ENCODE results near the gene DDA1. TPM values are rescaled to one million over a fixed set of nuclear protein-coding genes. Genes with fewer than 3 reads are reported as not detected.
A peak's percentile ranks its signal among the peaks of the same experiment; 100 is the strongest.

DDA1 gene
- total and polyA plus RNA-seq, 9 of the 15 experiments (the other 6 are each of a cell fraction or from before 2014, with no cell fraction given), result 1.4 to 83.8 (median 33.8) TPM

DNA sequence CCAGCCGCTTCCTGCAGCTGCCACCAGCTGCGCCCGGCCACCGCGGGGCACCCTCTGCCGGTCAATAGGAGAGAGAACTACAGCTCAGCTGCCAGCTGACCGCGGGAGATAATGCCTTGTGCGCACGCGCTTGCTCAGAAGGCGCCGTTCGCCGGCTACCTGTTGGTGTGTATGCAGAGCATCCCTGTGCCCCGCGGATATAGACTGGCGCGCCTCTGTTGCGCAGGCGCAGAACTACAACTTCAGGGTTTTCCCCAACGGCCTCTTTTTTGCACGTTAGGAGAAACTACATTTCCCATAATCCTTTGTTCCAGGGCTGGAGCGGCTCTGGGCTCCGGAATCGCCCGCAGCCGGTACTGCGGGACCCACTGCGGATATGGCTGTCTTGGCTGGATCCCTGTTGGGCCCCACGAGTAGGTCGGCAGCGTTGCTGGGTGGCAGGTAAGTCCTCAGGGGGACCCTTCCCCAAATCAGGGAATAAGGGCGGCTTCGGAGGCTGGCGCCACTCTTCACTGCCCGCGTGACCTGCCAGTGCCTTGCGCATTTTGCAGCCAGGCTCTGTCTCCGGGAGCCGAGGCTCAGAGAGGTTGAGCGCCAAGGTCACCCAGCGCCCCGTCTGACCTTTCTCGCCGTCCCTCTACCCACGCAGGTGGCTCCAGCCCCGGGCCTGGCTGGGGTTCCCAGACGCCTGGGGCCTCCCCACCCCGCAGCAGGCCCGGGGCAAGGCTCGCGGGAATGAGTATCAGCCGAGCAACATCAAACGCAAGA is 3.7 kb upstream of the DDA1 start, which contains the start of gene MRPL34 (continued):
- peak; percentile 96 for TF ChIP-seq CTBP1 (IDR thresholded peaks at IDR 0.05; ENCODE audit: borderline replicate concordance)
- TF ChIP-seq ZNF274 (IDR thresholded peaks at IDR 0.05; ENCODE audit: borderline replicate concordance, low read depth, low read length), result no peak
- TF ChIP-seq GATAD2A (IDR thresholded peaks at IDR 0.05), result no peak
- TF ChIP-seq MLLT1 (IDR thresholded peaks at IDR 0.05), result peak in 1 of 2 experiments; percentile 13; a peak in 1 of 4 replicates
- peak; percentile 78 for TF ChIP-seq TBP (optimal IDR thresholded peaks at IDR 0.05; ENCODE audit: low read depth, low read length)
- TF ChIP-seq PYGO2 (tag; IDR thresholded peaks at IDR 0.05), result no peak
- TF ChIP-seq, protein P1, sequence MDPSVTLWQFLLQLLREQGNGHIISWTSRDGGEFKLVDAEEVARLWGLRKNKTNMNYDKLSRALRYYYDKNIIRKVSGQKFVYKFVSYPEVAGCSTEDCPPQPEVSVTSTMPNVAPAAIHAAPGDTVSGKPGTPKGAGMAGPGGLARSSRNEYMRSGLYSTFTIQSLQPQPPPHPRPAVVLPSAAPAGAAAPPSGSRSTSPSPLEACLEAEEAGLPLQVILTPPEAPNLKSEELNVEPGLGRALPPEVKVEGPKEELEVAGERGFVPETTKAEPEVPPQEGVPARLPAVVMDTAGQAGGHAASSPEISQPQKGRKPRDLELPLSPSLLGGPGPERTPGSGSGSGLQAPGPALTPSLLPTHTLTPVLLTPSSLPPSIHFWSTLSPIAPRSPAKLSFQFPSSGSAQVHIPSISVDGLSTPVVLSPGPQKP (CRISPR knock-in tag; IDR thresholded peaks at IDR 0.05), result no peak
- TF ChIP-seq SP2 (IDR thresholded peaks at IDR 0.05; ENCODE audit: extremely low read depth, low read depth, low read length, poor library complexity, severe bottlenecking), result no peak
- peak; percentile 71 for TF ChIP-seq HMGN3 (IDR thresholded peaks at IDR 0.05; ENCODE audit: borderline replicate concordance, extremely low read depth, insufficient read length, low read depth, low read length)
- TF ChIP-seq TAL1 (IDR thresholded peaks at IDR 0.05), result 0 out of 2 replicates have a peak, but pooled peaks have one; percentile 8
- TF ChIP-seq SP1 (CRISPR knock-in tag; IDR thresholded peaks at IDR 0.05), result peak; percentile 75; the same call in 1 of the 2 replicates
- TF ChIP-seq ZNF3 (CRISPR knock-in tag; IDR thresholded peaks at IDR 0.05), result no peak
- TF ChIP-seq CREM (IDR thresholded peaks at IDR 0.05; ENCODE audit: low read depth), result peak; percentile 58
- peak; percentile 55; the same call in 1 of the 2 replicates for TF ChIP-seq FOXJ2 (tag; IDR thresholded peaks at IDR 0.05)
- no peak for TF ChIP-seq ARID3A (IDR thresholded peaks at IDR 0.05; ENCODE audit: borderline replicate concordance, low read depth, low read length)
- TF ChIP-seq PRDM10 (IDR thresholded peaks at IDR 0.05; ENCODE audit: partially characterized antibody), result peak; percentile 41
- TF ChIP-seq CEBPB (tag; IDR thresholded peaks at IDR 0.05), result no peak
- no peak for TF ChIP-seq ZNF785 (CRISPR knock-in tag; IDR thresholded peaks at IDR 0.05)
- TF ChIP-seq ZNF140 (CRISPR knock-in tag; IDR thresholded peaks at IDR 0.05), result no peak
- TF ChIP-seq ESRRB (CRISPR knock-in tag; IDR thresholded peaks at IDR 0.05; ENCODE audit: borderline replicate concordance), result no peak
- 0 out of 2 replicates have a peak, but pooled peaks have one; percentile 67 for TF ChIP-seq NR3C1 (CRISPR knock-in tag; IDR thresholded peaks at IDR 0.05)

All from K562 (cell line).